ENCODE measurements around the gene HTT-AS. TPM values are rescaled to one million over a fixed set of nuclear protein-coding genes. Genes with fewer than 3 reads are reported as not detected.
"Not testable (repeated sequence)": the region's sequence is repeated elsewhere in the genome, so short reads cannot be mapped to it uniquely, and the experiment has no call there.

The HTT-AS gene
- polyA plus RNA-seq, 1 donor from 2014 or later, result not detected

- not testable (repeated sequence) for H2AFZ ChIP-seq (ENCODE audit: low read depth, low read length)
These were observed 20.4 kb upstream of the HTT-AS start for GRCh38 chr4:3094701-3095100.

GRCh38 chr4:3091464-3091863 is 17.1 kb upstream of the HTT-AS start:
- no peak overlapping the region for H3K4me3 ChIP-seq (ENCODE audit: low read length)
- no peak overlapping the region for H2AFZ ChIP-seq (ENCODE audit: low read depth, low read length)
- no peak overlapping the region for H3K27ac ChIP-seq (ENCODE audit: low read length)
- H3K9ac ChIP-seq (ENCODE audit: low read length), result no peak overlapping the region
- no peaks in the 10 kb centered on the region for H3K9me3 ChIP-seq (ENCODE audit: low read length)
- H3K79me2 ChIP-seq (replicated peaks; ENCODE audit: insufficient read depth, low read length), result peaks cover 7% of the 10 kb centered on the region
- H3K27me3 ChIP-seq (ENCODE audit: insufficient read depth, low read depth, low read length), result no peaks in the 10 kb centered on the region
- no peak overlapping the region for H3K4me2 ChIP-seq (ENCODE audit: low read length)
- TF ChIP-seq CTCF (IDR thresholded peaks at IDR 0.05; ENCODE audit: poor library complexity, severe bottlenecking) (no peak), SMC3 (conservative IDR thresholded peaks at IDR 0.05; ENCODE audit: poor library complexity) (no peak), TAF1 (IDR thresholded peaks at IDR 0.05; ENCODE audit: low read depth) (no peak), REST (IDR thresholded peaks at IDR 0.05; ENCODE audit: borderline replicate concordance) (no peak), EZH2 (IDR thresholded peaks at IDR 0.05; ENCODE audit: borderline replicate concordance, insufficient read depth, low read length, poor library complexity, severe bottlenecking) (no peak)
- no peaks in the 10 kb centered on the region for H3F3A ChIP-seq (ENCODE audit: insufficient read depth, low read length, poor library complexity, severe bottlenecking)
- H3K36me3 ChIP-seq (ENCODE audit: insufficient read depth, low read length), result peaks cover 2% of the 10 kb centered on the region
- H3K9me2 ChIP-seq (ENCODE audit: insufficient read depth, low read length), result no peaks in the 10 kb centered on the region
- no peaks in the 10 kb centered on the region for H4K20me1 ChIP-seq (ENCODE audit: insufficient read depth)

More at GRCh38 chr4:3094701-3095100, 20.4 kb upstream of the HTT-AS start:
- H3K36me3 ChIP-seq (ENCODE audit: insufficient read depth, low read length), result peaks cover 11% of the 10 kb centered on the region
- H3K9me2 ChIP-seq (ENCODE audit: insufficient read depth, low read length); H3K4me3 ChIP-seq (ENCODE audit: low read length); H3K9ac ChIP-seq (ENCODE audit: low read length); H4K20me1 ChIP-seq (ENCODE audit: insufficient read depth); H3K79me2 ChIP-seq (replicated peaks; ENCODE audit: insufficient read depth, low read length); H3F3A ChIP-seq (ENCODE audit: insufficient read depth, low read length, poor library complexity, severe bottlenecking); H3K27me3 ChIP-seq (ENCODE audit: insufficient read depth, low read depth, low read length); H3K27ac ChIP-seq (ENCODE audit: low read length); H3K4me2 ChIP-seq (ENCODE audit: low read length); H3K9me3 ChIP-seq (ENCODE audit: low read length): not testable (repeated sequence)

- H2AFZ ChIP-seq (ENCODE audit: low read depth, low read length), result no peak overlapping the region
- H3K27ac ChIP-seq (ENCODE audit: low read length), result no peak overlapping the region
- H3K36me3 ChIP-seq (ENCODE audit: insufficient read depth, low read length), result no peaks in the 10 kb centered on the region
- H3K27me3 ChIP-seq (ENCODE audit: insufficient read depth, low read depth, low read length), result no peaks in the 10 kb centered on the region
- no peaks in the 10 kb centered on the region for H3F3A ChIP-seq (ENCODE audit: insufficient read depth, low read length, poor library complexity, severe bottlenecking)
- no peak overlapping the region for H3K4me2 ChIP-seq (ENCODE audit: low read length)
- peaks cover 36% of the 10 kb centered on the region for H3K79me2 ChIP-seq (replicated peaks; ENCODE audit: insufficient read depth, low read length)
- H3K4me3 ChIP-seq (ENCODE audit: low read length), result no peak overlapping the region
- no peaks in the 10 kb centered on the region for H3K9me2 ChIP-seq (ENCODE audit: insufficient read depth, low read length)
- H3K9ac ChIP-seq (ENCODE audit: low read length), result no peak overlapping the region
- TF ChIP-seq MXI1 (conservative IDR thresholded peaks at IDR 0.05; ENCODE audit: poor library complexity, severe bottlenecking) (no peak), CTCF (IDR thresholded peaks at IDR 0.05; ENCODE audit: poor library complexity, severe bottlenecking) (no peak), REST (IDR thresholded peaks at IDR 0.05; ENCODE audit: borderline replicate concordance) (no peak), SMC3 (conservative IDR thresholded peaks at IDR 0.05; ENCODE audit: poor library complexity) (no peak), EZH2 (IDR thresholded peaks at IDR 0.05; ENCODE audit: borderline replicate concordance, insufficient read depth, low read length, poor library complexity, severe bottlenecking) (no peak), POLR2AphosphoS5 (IDR thresholded peaks at IDR 0.05) (no peak), TAF1 (IDR thresholded peaks at IDR 0.05; ENCODE audit: low read depth) (no peak), RAD21 (conservative IDR thresholded peaks at IDR 0.05) (no peak), EP300 (conservative IDR thresholded peaks at IDR 0.05; ENCODE audit: poor library complexity, severe bottlenecking) (no peak)
- H3K9me3 ChIP-seq (ENCODE audit: low read length), result no peaks in the 10 kb centered on the region
- no peaks in the 10 kb centered on the region for H4K20me1 ChIP-seq (ENCODE audit: insufficient read depth)
These were observed 12.9 kb upstream of the HTT-AS start for GRCh38 chr4:3087115-3087797.

All from neural cell (in vitro differentiated cells).